Peyer's patch (tissue), 4 donors: ENCODE measurements around the gene C22orf31. TPM values are rescaled to one million over a fixed set of nuclear protein-coding genes. Genes with fewer than 3 reads are reported as not detected.
"Not testable (repeated sequence)": the region's sequence is repeated elsewhere in the genome, so short reads cannot be mapped to it uniquely, and the experiment has no call there.

Experiments used
- DNase-seq, 3 donors: peaks; one replicate each; pipeline ENCODE4 v3.0.0-alpha.2; 2017 to 2019
- H3K27ac ChIP-seq, 4 donors: fragments of 200-600 bp; sonication (generic); one replicate each; pipeline ENCODE4 v1.5.1; 2016 to 2019
- H3K27me3 ChIP-seq, 2 donors: fragments of 200-600 bp; sonication (generic); one replicate each; pipeline ENCODE4 v1.5.1; 2019
- H3K36me3 ChIP-seq, 3 donors: fragments of 200-600 bp; sonication (generic); one replicate each; pipeline ENCODE4 v1.5.1; 2016 to 2019
- H3K4me1 ChIP-seq, 4 donors: fragments of 200-600 bp; sonication (generic); one replicate each; pipeline ENCODE4 v1.5.1; 2016 to 2019
- H3K4me3 ChIP-seq, 4 donors: fragments of 200-600 bp; sonication (generic); 1 replicate in 3 of 4; 2 replicates in 1 of 4; pipeline ENCODE4 v1.5.1; 2016 to 2019; ENCODE audit warnings: mild to moderate bottlenecking in 1 of 4
- H3K9me3 ChIP-seq, 4 donors: fragments of 200-600 bp; sonication (generic); one replicate each; pipeline ENCODE4 v1.5.1; 2016 to 2019; ENCODE audit warnings: mild to moderate bottlenecking in 1 of 4
- POLR2A ChIP-seq, 2 donors: fragments of 450-650 bp; IDR thresholded peaks; one replicate each; pipeline ENCODE4 v1.5.1; 2017; ENCODE audit warnings: antibody characterized with exemption in 2 of 2, mild to moderate bottlenecking in 2 of 2, moderate library complexity in 2 of 2
- total RNA-seq, 4 donors: library from RNA; depleted of rRNA; stranded (reverse); fragments of >200 nt; gene quantifications; one replicate each; pipeline ENCODE4 v1.1.0, GENCODE V29; 2016
- TF ChIP-seq, protein P1 (sequence below), 6 experiments: fragments of 450-650 bp in 4 of 6; fragments of 200-600 bp in 2 of 6; sonication (generic) in 1 of 6; IDR thresholded peaks; one replicate each; pipeline ENCODE4 v1.5.1; 2017 to 2019; ENCODE audit warnings: antibody characterized with exemption in 6 of 6, mild to moderate bottlenecking in 3 of 6, moderate library complexity in 1 of 6

C22orf31 gene
- total RNA-seq, 4 donors from 2014 or later = not detected

GRCh38 chr22:29088809-29089208 lies 27.2 kb upstream of the C22orf31 start:
- Histone ChIP-seq H3K27ac (no peak overlapping the region), H3K36me3 (no peaks in the 10 kb centered on the region), H3K4me3 (no peak overlapping the region), H3K4me1 (peaks cover 0 to 12% (median 0%) of the 10 kb centered on the region in 4 donors), H3K27me3 (no peaks in the 10 kb centered on the region), H3K9me3 (no peaks in the 10 kb centered on the region)
- DNase-seq = no peak
- TF ChIP-seq, protein P1, sequence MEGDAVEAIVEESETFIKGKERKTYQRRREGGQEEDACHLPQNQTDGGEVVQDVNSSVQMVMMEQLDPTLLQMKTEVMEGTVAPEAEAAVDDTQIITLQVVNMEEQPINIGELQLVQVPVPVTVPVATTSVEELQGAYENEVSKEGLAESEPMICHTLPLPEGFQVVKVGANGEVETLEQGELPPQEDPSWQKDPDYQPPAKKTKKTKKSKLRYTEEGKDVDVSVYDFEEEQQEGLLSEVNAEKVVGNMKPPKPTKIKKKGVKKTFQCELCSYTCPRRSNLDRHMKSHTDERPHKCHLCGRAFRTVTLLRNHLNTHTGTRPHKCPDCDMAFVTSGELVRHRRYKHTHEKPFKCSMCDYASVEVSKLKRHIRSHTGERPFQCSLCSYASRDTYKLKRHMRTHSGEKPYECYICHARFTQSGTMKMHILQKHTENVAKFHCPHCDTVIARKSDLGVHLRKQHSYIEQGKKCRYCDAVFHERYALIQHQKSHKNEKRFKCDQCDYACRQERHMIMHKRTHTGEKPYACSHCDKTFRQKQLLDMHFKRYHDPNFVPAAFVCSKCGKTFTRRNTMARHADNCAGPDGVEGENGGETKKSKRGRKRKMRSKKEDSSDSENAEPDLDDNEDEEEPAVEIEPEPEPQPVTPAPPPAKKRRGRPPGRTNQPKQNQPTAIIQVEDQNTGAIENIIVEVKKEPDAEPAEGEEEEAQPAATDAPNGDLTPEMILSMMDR (IDR thresholded peaks at IDR 0.05) = no peak
- TF ChIP-seq POLR2A (IDR thresholded peaks at IDR 0.05) = no peak

DNA sequence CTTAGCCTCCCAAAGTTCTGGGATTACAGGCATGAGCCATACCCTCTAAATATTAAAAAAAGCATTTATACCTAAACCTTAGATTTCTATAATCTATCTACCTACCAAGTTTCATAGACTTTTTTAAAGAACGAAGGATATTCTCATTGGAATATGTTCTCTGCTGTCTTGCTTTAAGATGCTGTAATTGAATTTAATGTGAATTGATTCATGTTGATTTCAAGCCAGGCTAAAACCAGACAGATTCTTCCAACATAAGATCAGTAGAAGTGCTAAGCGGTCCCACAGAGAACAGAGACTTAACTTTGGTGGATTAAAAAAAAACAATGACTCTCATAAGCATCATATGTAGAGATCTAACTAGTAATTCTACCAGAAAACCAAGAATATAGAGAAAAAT lies 25.4 kb upstream of the C22orf31 start:
- H3K4me3 ChIP-seq = no peak overlapping the region
- H3K36me3 ChIP-seq = no peaks in the 10 kb centered on the region
- no peak for DNase-seq
- H3K9me3 ChIP-seq = no peaks in the 10 kb centered on the region
- peaks cover 0 to 3% (median 0%) of the 10 kb centered on the region in 4 donors for H3K4me1 ChIP-seq
- H3K27me3 ChIP-seq = no peaks in the 10 kb centered on the region
- no peak overlapping the region for H3K27ac ChIP-seq
- TF ChIP-seq, protein P1 (IDR thresholded peaks at IDR 0.05) = no peak
- TF ChIP-seq POLR2A (IDR thresholded peaks at IDR 0.05) = no peak

- Histone ChIP-seq H3K9me3 (no peaks in the 10 kb centered on the region), H3K27ac (peak overlapping the region in 2 of 4 donors; percentile 15 to 31), H3K36me3 (no peaks in the 10 kb centered on the region), H3K27me3 (no peaks in the 10 kb centered on the region), H3K4me1 (peaks cover 0 to 19% (median 0%) of the 10 kb centered on the region in 4 donors), H3K4me3 (no peak overlapping the region)
- DNase-seq = no peak
- TF ChIP-seq, protein P1 (IDR thresholded peaks at IDR 0.05) = no peak
- TF ChIP-seq POLR2A (IDR thresholded peaks at IDR 0.05) = no peak
Measured at GRCh38 chr22:29083933-29084591, 22.4 kb upstream of the C22orf31 start.

GRCh38 chr22:29083576-29083932 lies 21.9 kb upstream of the C22orf31 start:
- peak overlapping the region in 2 of 4 donors; percentile 15 to 31 for H3K27ac ChIP-seq
- H3K27me3 ChIP-seq, H3K4me3 ChIP-seq, H3K9me3 ChIP-seq, H3K36me3 ChIP-seq: not testable (repeated sequence)
- peak in 1 of 3 donors; percentile 51 for DNase-seq
- H3K4me1 ChIP-seq = peaks cover 0 to 24% (median 0%) of the 10 kb centered on the region in 4 donors

GRCh38 chr22:29082826-29083545 lies 21.4 kb upstream of the C22orf31 start:
- no peaks in the 10 kb centered on the region for H3K9me3 ChIP-seq
- H3K4me3 ChIP-seq = no peak overlapping the region
- no peaks in the 10 kb centered on the region for H3K36me3 ChIP-seq
- H3K4me1 ChIP-seq = peaks cover 0 to 30% (median 0%) of the 10 kb centered on the region in 4 donors
- TF ChIP-seq, protein P1 (IDR thresholded peaks at IDR 0.05) = no peak
- TF ChIP-seq POLR2A (IDR thresholded peaks at IDR 0.05) = no peak
- DNase-seq = no peak
- no peaks in the 10 kb centered on the region for H3K27me3 ChIP-seq
- peak overlapping the region in 1 of 4 donors; percentile 31 for H3K27ac ChIP-seq

- no peak for DNase-seq
- peak overlapping the region in 1 of 4 donors; percentile 5 for H3K27ac ChIP-seq
Measured at GRCh38 chr22:29081517-29082236, 20.0 kb upstream of the C22orf31 start.

More at GRCh38 chr22:29081517-29082236, 20.0 kb upstream of the C22orf31 start:
- H3K9me3 ChIP-seq = no peaks in the 10 kb centered on the region
- H3K4me1 ChIP-seq = peaks cover 0 to 40% (median 0%) of the 10 kb centered on the region in 4 donors
- H3K27me3 ChIP-seq = no peaks in the 10 kb centered on the region
- no peak overlapping the region for H3K4me3 ChIP-seq
- TF ChIP-seq POLR2A (IDR thresholded peaks at IDR 0.05) = no peak
- TF ChIP-seq, protein P1 (IDR thresholded peaks at IDR 0.05) = no peak
- H3K36me3 ChIP-seq = no peaks in the 10 kb centered on the region
